ENCODE results near the gene SLC1A2.

Gene SLC1A2

DNA sequence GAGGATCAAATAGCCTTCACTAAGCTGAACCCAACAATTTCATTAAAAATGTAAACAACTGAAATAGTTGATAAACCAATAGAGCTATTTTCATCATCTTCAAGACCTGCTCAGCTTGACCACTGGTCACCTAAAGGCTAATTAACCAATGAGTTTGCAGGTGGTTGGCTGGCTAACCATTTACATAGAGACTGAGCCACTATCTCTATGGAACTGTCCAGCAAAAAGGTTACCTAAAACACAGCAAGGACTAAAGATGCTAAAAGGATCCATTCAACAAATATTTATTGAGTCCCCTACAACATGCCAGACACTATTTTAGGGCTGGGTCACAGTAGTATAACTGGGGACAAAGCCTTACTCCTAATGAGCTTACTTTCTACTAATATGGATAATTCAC lies 156.6 kb downstream of the SLC1A2 start:
- DNase-seq, result no peak

DNA sequence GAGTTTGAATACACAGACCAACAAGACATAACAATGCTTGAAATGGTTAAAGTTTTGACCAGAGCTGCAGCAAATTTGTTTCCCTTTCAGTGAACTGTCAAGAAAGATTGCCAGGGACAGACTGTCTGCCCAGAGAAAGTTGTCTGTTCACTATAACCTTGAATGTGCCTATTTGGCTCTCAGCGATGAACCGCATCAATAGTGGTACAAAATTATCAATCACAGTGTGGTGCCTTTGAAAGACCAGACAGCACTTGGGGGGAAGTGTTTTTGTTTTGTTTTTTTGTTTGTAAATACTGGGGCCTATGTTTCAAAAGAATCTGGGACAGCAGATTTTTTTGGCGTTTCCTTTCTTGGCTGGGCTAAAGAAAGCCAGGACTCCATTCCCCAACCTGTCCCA lies 157.3 kb downstream of the SLC1A2 start:
- no peak for DNase-seq

DNA sequence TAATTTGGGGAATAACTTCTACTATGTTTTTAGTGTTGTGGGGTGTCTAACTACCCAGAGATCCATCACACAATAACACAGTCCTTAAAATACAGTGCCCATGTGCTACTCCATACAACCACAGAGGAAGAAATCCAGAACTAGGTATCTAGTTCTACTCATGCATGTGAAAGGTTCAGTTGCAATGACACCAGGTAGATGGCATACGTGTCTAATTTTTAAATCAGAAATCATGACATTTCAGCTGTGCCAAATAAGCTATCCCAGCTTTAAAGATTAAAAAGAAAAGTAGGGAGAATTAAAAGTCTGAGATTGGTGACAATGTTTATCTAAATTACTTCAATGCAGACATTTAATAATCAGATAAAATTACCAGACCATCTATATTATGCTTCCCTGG lies 158.2 kb downstream of the SLC1A2 start:
- no peak for DNase-seq

DNA sequence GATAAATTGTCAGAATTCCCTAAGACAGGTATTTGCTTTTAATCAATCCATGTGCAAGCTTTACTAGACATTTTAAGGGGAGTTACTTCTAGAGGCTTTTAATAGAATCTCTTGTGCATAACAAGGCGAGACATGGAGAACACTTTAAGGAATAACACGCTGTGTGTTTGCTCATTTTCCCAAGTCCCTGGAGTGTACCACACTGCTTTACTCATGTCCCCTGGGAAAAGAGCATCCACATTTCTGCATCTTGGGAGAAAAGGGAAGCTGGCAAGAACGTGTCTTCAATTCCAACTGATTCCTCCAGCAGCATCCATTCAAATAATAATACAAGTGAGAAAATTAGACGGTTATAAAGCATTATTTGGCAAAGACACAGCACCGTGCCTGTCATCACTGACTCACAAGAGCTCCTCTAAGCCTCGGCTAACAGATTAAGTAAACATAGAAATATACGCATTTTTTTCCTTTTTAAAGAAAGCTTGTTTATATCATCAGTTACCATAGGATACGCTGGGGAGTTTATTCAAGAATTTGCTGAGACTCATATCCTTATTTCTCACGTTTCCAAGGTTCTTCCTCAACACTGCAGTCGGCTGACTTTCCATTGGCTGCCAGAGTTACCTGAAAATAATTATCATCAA lies 158.9 kb downstream of the SLC1A2 start:
- DNase-seq, result no peak

DNA sequence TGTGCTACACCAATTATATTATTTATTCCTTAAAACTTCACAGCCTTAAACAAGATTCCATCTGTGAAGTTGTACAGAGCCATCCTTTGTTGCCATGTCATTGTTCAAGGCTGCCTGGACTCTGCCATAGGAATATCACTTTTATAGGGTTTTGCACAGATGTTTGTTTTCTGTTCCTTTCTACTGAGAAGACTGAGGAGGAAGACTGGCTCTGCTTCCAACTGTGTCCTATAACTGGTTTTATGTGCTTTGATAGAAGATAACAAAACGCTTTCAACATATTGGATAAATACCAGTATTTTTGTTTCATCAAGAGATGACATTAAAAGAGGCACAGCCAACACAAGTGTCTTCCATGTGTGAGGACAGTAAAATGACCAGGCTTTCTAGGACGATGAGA lies 159.8 kb downstream of the SLC1A2 start:
- DNase-seq, result no peak

DNA sequence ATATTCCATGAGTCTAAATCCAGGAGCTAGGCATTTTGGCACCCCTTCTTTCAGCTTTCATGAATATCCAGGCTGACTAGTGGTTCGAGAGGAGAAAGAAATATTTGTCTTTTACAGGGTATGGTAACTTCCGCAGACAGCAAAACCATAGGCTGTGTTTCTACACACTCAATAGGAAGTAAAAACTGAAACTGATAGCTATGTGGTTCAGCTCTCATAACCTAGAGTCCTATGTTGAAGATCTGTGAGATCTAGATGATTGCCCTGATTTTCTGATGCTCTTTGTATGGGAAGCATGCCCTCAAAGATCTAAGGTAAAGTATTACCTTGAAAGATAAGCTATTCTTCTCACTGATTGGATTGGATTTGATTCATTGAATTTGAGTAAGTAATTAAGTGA lies 162.1 kb downstream of the SLC1A2 start:
- no peak for DNase-seq

DNA sequence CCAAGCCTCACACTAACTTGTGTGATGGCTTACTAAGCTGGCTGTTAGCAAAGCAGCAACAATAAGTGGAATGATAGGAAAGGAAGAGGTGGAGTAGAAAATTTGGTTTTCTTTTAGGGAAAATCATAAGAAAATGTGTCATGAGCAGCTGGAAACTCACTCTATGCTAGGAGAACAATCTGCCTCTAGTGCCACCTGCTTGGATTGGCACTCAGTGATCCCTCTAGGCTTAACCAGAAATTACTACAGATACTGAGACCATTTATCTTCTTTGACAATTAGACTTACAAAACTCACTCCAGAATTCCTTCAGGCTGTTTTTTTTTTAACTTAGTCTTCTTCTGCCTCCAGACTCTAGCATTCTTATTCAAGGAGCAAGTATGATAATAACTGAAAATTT lies 163.1 kb downstream of the SLC1A2 start:
- no peak for DNase-seq

DNA sequence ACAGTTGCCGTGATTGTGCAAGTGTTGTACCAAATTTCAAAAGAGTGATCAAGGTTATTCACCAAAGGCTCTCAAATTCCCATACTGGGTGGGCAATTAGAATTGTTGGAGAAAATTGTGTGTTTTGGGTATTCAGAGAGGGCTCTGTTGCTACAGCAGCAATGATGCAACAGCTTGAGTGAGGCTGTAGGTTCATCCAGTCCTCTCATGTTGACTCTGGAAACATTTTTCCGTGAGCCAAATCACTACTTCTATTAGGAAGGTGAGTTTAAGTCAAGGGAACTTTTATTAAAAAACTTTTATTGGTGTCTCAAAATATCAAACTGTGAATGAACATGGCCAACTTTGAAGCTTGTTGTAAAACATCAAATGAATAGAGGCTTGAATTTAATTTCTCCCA lies 163.8 kb downstream of the SLC1A2 start:
- DNase-seq, result no peak

DNA sequence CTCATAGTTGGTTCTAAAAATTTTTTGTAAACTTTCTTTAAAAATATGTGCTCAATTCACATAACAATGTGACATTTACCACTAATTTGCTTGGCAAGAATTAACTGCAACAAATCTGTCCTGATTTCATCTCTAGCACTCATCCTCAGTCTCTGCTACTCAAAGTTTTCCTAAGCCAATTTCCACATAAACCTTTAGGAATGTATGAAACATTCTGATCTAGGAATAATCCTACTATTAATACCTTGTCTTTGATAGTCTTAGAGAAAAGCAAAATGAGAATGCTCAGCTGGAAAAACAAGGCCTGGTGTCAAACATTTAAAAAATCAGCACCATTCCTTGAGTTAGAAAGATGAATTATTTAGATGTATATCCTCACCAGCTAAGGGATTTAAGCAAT lies 166.1 kb downstream of the SLC1A2 start:
- no peak for DNase-seq

DNA sequence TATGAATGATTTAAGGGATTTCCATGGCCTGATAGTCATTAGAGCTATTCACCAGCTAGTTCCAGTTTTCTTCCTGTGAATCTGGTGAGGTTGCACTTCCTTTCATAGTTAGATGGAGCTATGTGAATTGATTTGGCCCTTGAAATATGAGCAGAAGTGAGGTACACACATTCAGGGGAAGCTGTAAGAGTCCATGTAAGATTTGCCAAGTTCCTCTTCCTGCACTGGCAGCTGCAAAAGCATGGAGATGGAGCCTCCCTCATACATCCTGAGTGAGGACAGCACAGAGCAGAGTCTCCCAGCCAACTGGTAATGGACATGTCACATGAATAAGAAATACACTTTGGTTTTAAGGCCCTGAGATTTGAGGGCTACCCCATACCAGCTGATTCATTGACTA lies 168.7 kb downstream of the SLC1A2 start:
- no peak for DNase-seq

DNA sequence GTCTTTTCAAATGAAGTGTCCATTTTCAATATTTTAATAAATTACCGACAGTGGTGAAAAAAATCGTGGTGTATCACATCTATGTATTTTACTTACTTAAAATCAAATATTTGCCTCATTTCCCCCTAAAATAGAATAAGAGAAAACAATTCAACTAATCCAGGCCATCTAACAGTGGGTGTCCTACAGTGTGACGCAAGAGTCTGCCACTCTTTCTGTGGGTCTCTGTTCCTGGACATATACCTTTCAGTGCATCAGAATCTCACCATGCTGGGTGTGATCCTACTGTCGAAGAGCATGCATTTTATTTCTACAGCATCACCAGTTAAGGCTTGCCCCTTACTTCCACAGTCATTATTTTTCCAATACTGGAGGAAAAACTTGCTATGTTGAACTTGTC lies 169.2 kb downstream of the SLC1A2 start:
- no peak for DNase-seq

DNA sequence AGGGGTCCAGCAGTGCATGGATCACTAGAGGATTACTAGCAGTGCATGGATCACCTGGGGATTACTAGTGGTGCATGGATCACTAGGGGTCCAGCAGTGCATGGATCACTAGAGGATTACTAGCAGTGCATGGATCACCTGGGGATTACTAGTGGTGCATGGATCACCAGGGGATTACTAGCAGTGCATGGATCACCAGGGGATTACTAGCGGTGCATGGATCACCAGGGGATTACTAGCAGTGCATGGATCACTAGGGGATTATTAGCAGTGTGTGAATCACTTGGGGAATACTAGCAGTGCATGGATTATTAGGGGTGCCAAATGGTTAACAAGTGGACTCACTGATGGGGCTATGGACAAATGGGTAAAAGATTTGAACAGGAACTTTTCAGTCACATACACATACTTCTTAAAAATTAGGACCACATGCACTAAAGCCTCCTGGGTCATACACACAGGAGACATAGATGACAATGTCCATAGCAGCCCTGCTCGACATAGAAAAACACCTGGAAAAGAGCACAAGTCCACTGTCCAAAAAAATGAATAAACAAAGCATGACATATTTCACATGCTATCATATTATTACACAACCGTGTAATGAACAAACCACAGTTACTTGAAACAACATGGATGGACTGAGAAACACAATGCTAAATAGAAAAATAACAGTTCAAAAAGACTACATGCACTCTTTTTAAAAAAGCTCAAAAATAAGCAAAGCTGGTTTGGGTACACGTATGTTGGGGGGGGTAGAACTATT lies 170.6 kb downstream of the SLC1A2 start:
- no peak for DNase-seq

DNA sequence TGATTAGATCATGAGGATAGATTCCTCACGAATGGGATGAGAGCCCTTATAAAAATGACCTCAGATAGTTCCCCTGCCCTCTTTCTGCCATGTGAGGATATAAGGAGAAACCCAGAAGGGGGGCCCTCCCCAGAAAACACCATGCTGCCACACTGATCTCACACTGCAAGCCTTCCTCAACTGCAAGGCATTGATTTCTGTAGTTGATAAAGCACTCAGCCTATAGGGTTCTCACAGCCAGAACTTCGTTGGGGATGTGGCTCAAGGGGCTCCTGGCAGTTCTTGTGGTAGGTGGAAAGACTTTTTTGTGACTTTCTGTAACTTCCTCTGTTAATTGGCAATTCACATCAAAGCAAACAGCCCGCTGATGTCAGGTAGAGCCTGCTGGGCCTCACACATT lies 171.5 kb downstream of the SLC1A2 start:
- DNase-seq, result no peak

DNA sequence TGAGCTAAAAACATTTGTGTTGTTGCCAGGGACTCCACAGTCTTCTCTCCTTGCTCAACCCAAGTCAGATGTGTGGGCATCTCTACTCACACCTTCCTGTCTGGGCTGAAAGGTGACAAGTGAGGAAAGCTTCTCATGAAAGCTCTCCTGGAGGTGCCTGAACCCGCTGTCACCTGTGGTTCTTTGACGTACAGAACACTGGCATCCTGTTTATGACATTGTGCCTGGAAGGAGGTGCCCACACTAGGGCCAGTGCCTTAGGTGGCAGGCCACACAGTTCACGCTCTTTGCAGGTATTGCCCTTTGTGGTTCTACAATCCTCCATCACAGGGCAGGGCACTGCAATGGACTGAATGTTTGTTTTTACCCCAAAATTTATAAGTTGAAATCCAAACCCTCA lies 171.9 kb downstream of the SLC1A2 start:
- DNase-seq, result no peak

DNA sequence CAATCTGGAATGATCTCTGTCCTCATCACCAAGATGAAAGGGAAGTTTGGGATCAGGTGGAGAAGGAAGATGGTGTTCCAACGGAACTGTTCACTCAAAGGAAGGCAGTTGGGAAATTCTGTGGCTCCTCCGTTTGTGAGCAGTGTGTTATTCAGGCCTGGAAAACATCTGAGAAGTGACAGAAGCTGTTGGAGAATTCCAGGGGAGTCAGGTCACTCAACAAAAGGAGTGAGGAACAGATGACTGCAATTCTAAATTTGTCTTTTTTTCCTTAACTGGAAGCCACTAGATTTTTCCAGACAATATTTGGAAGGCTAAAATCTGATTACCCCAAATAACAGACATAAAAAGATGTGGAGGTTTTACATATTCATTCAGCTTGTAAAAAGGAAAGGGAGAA lies 172.6 kb downstream of the SLC1A2 start:
- no peak for DNase-seq

DNA sequence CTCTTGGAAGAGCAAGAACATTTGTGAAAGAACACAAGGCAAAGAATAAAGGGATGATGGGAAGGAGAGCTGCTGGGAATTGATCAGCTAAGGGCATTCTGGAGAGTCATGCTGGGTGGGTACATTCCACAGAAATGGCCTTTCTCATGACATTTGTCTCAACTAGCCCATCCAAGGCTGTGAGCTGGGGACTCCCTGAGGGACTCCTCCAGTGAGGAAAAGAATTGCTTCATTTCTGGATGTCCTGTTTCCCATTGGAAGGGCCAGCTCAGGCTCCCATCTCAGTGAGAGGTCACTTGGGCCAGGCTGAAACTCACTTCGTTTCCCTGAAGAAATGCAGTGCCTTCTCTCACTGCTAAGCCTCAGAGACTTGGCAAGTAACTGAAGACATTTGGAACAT lies 173.6 kb downstream of the SLC1A2 start:
- DNase-seq, result no peak

DNA sequence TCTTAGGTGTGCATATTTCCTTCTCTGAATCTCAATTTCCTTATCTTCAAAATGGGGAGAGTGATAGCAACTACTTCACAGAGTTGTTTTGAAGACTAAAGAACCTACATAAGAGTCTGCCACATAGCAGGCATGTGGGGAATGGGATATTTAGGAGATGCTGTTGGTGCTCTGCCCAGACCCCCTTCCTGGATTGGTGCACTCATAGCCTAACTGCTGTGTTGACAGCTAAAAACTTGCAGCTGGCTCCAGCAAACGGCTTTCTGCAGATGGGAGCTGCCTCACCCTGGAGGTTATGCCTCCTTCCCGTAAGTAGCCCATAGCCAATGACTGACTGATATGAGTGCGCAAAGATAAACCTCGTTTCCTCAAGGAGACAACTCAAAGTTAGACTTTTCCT lies 174.3 kb downstream of the SLC1A2 start:
- no peak for DNase-seq

DNA sequence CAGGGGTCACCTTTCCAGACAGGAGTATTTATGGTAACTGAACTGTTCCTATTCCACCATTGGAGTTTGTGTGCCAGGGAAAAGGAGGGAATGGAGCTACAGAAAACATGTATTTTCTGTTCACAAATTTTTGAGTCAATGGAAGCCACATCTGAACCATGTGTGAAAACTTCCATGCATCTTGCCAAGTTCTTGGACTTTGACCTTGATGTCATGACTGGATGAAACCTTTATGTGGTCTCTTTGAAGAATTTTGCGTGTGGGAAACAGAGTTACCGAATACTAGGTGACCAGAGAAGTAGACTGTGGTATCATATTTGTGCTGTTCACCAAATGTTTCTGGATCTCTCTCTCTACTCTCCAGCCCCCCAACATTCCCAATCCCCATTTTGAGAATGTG lies 175.6 kb downstream of the SLC1A2 start:
- DNase-seq, result no peak

DNA sequence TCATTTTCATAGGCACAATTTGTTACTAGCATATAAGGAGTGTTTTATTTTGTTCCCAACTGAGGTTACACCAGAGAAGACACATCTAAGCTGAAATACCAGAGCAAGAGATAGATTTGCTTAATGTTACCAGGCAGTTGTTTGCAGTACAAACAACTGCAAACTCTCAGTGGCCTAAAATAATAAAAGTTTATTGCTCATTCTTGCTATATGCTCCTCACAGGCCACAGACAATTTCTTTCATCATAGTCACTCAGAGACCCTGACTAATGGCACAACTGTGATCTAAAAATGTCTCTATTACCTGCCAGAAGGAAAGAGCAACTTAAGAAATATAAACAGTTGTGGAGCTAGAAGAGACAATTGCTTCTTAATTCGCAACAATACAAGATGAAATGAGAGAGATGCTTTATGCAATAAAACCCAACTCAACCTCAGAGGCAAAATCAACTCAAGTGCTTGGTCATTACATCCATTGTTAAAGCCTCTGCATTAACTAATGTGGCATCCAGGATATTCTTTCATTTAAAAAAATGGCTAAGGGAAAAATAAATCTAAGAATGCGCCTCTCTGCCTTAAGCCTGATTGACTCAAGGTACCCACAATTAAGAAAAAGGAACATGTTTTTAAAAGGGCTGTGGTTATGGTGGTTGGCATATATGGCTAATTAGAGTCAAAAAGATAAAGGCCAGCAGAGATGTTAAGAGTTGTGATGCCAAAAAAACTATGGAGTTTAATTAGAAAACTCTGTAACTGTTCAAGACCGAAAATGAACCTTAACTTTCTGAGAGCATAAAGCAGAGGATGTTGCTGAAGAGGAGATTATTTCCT lies 176.7 kb downstream of the SLC1A2 start:
- DNase-seq, result no peak

DNA sequence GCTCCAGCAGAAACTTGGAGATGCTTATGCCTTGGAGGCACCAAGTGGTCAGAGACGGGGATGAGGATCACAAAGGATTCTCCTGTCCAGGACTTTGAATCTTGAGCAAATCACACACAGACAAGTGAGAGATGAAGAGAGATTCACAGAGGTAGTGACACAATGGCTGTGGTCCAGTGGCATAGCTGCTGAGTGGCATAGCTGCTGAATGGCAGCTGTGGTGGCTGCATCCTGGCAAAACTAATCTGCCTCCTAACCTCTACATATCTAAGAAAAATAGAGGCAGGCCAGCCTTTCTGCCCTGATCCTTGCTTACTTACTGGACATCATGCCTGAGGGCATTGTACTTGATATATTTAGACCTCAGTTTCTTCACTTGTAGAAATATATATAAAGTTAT lies 177.8 kb downstream of the SLC1A2 start:
- no peak for DNase-seq

DNA sequence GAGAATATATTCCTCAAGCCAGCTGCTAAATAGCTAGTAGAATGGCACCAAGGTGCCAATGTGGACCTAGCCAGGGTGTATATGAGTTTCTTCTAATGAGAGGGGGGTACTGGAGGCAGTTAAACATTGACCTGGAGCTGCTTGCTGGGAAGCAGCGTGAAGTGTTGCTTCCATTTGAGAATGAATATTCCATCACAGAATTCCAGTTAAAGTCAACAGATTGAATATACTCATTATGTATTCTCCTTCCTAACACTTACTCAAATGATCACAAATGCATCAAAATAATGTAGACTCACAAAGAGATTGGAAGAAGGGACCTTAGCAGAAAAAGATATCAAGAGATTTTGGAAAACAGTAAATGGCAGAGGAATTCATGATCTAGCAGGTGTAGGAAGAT lies 178.3 kb downstream of the SLC1A2 start:
- DNase-seq, result no peak

DNA sequence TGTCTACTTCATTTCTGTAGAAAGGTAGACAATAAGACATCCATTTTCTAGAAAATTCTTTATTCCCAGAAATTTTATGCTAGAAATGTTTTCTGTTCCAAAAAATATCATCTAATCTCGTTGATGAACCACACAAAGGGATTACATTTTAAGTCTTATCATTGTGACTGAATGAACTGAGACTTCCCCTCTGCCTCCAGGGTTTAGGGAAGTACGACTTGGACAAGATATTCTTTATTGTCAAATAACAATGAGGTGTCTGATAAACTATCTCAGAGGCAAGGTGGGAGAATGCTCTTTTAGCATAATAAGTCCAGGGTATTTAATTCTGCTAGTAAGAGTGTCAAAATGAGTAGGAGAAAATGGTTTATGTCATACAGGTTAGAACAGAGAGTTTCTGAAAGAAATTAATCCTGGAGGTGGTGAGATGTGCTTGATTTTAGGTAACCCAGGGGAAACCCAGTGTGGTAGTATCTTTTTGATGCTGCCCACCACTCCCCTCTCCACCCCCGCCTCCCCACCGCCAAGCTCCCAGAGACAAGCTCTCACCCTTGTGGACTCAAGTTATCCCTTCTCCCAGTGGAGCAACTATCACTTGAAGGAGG lies 179.8 kb downstream of the SLC1A2 start:
- no peak for DNase-seq

DNA sequence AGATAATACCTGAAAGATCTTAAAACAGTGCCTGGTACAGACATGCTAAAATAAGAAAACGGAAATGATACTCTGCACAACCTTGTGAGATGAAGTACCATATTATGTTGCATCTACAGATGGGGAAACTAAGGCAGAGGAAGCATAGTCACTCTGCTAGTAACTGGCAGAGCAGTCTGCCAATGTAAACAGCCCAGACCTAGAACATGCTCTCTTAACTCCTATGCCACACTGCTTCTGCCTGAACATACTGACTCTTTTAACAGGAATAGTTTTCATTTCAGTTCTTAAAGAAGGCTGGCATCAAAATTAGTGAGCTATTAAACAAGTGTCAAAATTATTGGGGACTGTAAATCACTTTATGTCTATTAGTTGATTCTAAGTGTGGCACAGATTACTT lies 180.5 kb downstream of the SLC1A2 start:
- DNase-seq, result no peak

All from eye (tissue), 1 donor.